Stimulated activated naive CD4-positive, alpha-beta T cell treated with Interleukin-2 at 50 U/mL for 16 hours (primary cell): ENCODE measurements around the gene DALRD3.

Experiments used
- DNase-seq: peaks from one replicate; lab custom pipeline; 2025; lab: John Stamatoyannopoulos, UW

Gene DALRD3

GRCh38 chr3:48974076-48974864 is 44.1 kb downstream of the DALRD3 start:
- DNase-seq = no peak

DNA sequence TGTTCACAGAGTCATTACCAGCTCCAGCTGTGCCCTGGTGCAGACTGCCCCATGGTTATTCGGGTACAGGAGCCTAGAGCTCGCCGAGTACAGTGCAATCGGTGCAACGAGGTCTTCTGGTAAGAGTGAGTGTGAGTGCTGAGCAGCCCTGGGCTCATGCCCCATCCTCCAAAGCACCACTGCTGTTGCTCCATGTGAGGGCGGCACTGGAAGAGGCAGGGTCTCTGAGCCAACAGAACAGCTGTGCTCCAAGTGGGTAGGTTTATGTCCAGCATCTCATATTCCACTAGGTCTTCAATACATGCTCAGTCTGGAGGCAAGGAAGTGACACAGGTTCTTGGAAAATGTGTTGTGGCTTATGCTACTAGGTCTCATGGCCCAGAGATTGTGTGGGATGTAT is 47.8 kb downstream of the DALRD3 start:
- DNase-seq = no peak

DNA sequence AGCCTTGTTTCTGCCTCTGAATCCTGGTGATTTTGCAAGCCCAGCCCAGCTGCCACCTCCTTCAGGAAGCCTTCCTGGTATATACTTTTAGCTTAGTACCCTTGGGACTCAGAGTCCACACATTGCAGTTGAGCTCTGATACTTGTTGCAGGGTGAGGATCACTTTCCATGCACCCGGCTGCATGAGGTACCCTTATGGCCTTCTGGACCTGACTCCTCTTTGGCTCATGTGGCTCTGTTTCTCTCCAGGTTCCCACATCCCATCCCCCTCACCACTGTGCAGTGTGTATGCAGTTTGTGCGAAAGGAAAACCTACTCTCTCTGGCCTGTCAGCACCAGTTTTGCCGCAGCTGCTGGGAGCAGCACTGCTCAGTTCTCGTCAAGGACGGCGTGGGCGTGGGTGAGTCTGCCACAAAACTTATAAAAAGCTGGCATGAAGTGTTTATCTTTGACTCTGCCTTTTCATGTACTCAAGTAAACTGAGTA is 51.5 kb downstream of the DALRD3 start:
- DNase-seq = peak; percentile 50

DNA sequence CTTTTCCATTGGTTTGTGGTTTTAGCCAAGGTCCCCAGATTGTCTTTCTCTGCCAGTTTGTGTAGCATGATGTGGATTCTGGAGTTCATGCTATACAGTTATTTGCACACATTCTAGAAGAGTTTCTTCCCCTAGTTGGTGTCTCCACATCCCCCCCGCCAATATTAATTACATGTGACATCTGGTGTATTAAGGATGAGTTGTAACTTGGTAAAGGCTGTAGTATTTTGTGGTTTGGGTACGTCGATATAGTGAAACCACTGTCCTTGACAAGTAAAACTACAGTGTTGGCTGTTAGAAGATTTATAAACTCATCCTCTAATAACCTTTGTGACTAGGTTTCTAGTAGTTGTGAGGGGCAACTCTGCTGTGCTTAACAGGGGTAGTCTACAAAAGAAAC is 52.0 kb downstream of the DALRD3 start:
- DNase-seq = no peak
